Astrocyte (in vitro differentiated cells and primary cell): ENCODE results near the gene NCOA5.

Experiments
- EZH2 ChIP-seq: IDR thresholded peaks from 2 replicates; pipeline ENCODE4 v1.6.1; 2012; ENCODE audit warnings: mild to moderate bottlenecking, low read length, inconsistent platforms; ENCODE audit not compliant: insufficient read depth
- TF ChIP-seq, protein P1 (sequence below): IDR thresholded peaks from 2 replicates; pipeline ENCODE4 v1.5.1; 2011; ENCODE audit warnings: low read depth, mild to moderate bottlenecking, inconsistent platforms, low read length, moderate library complexity; ENCODE audit not compliant: insufficient read depth

DNA sequence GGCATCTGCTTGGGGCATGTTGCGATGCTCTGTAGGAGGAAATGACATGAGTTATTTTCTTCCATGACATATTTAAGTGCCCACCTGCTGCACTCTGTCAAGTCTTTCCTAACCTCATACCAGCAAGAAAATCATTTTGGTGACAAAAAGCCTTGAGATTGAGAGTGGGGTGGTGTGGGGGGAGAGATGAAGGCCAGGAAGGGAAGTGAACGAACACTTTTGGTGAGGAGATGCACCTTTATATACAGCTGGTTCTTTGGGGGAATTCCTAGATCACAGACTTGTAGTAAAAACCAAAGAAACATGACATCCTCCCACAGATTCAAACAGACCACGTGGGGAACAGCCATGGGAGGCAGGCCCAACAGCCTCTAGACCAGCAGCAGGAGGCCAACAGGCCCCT is 26.1 kb downstream of the NCOA5 start:
- TF ChIP-seq, protein P1, sequence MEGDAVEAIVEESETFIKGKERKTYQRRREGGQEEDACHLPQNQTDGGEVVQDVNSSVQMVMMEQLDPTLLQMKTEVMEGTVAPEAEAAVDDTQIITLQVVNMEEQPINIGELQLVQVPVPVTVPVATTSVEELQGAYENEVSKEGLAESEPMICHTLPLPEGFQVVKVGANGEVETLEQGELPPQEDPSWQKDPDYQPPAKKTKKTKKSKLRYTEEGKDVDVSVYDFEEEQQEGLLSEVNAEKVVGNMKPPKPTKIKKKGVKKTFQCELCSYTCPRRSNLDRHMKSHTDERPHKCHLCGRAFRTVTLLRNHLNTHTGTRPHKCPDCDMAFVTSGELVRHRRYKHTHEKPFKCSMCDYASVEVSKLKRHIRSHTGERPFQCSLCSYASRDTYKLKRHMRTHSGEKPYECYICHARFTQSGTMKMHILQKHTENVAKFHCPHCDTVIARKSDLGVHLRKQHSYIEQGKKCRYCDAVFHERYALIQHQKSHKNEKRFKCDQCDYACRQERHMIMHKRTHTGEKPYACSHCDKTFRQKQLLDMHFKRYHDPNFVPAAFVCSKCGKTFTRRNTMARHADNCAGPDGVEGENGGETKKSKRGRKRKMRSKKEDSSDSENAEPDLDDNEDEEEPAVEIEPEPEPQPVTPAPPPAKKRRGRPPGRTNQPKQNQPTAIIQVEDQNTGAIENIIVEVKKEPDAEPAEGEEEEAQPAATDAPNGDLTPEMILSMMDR = no peak
- no peak for TF ChIP-seq EZH2
